BJ (cell line): ENCODE results near the gene H2BK1. TPM values are rescaled to one million over a fixed set of nuclear protein-coding genes. Genes with fewer than 3 reads are reported as not detected.

Source experiments
- CTCF ChIA-PET: fragments of 350-600 bp; formaldehyde crosslinking; extraction: SDS; loops from one replicate; lab custom pipeline; 2021; ENCODE audit warnings: antibody characterized with exemption, inconsistent platforms; lab: Yijun Ruan, JAX
- POLR2A ChIA-PET: fragments of 300-600 bp; sonication (Branson Sonifier 250); formaldehyde crosslinking; extraction: SDS; loops from one replicate; lab custom pipeline; 2021; ENCODE audit warnings: antibody characterized with exemption; lab: Charles Lee
- DNase-seq: peaks from one replicate; pipeline ENCODE4 v3.0.0-alpha.2; 2011; ENCODE audit warnings: low read depth
- H3K27me3 ChIP-seq: 2 replicates; pipeline ENCODE4 v1.6.0; 2011; ENCODE audit warnings: low read length; ENCODE audit not compliant: control insufficient read depth, insufficient read depth
- H3K36me3 ChIP-seq: 2 replicates; pipeline ENCODE4 v1.5.1; 2011; ENCODE audit warnings: low read length; ENCODE audit not compliant: control insufficient read depth, insufficient read depth
- H3K4me3 ChIP-seq: 2 replicates; pipeline ENCODE4 v1.5.1; 2011; ENCODE audit warnings: low read depth, mild to moderate bottlenecking, control low read depth, low read length
- CTCF ChIP-seq: IDR thresholded peaks from 2 replicates; pipeline ENCODE4 v1.5.1; 2011; ENCODE audit warnings: low read depth, mild to moderate bottlenecking, control low read depth, inconsistent platforms, low read length, moderate library complexity; ENCODE audit not compliant: insufficient read depth
- polyA plus RNA-seq: library from polyadenylated mRNA; depleted of rRNA; stranded (reverse); fragments of >200 nt; gene quantifications from 2 replicates; pipeline ENCODE4 v1.2.3, GENCODE V29; 2011

Gene H2BK1
- polyA plus RNA-seq, 1 experiment: not detected

- CTCF ChIA-PET: no interaction called here
- Histone ChIP-seq H3K4me3 (no peak overlapping the region), H3K27me3 (no peaks in the 10 kb centered on the region), H3K36me3 (peaks cover 30% of the 10 kb centered on the region)
- no peak for TF ChIP-seq CTCF
- POLR2A ChIA-PET: no interaction called here
- no peak for DNase-seq
Measured at GRCh38 chr7:151215396-151215795, 5.1 kb upstream of the H2BK1 start.

GRCh38 chr7:151213826-151214225, 3.5 kb upstream of the H2BK1 start:
- peaks cover 25% of the 10 kb centered on the region for H3K36me3 ChIP-seq
- POLR2A ChIA-PET: no interaction called here

GRCh38 chr7:151212626-151213025, 2.3 kb upstream of the H2BK1 start:
- Histone ChIP-seq H3K36me3 (peaks cover 15% of the 10 kb centered on the region), H3K27me3 (no peaks in the 10 kb centered on the region), H3K4me3 (no peak overlapping the region)
- ChIA-PET CTCF (interaction anchor here (1.2 kb wide), 1 partner anchor 9 kb away, joined by 3 read pairs; no protein-coding TSS in a partner anchor), POLR2A (no interaction called here)
- no peak for DNase-seq
- TF ChIP-seq CTCF: no peak

More at GRCh38 chr7:151213826-151214225, 3.5 kb upstream of the H2BK1 start:
- Histone ChIP-seq H3K4me3 (no peak overlapping the region), H3K27me3 (no peaks in the 10 kb centered on the region)
- CTCF ChIA-PET: interaction anchor here (0.5 to 0.6 kb wide), 2 partner anchors 88 to 381 kb away, joined by 3 read pairs; no protein-coding TSS in a partner anchor
- TF ChIP-seq CTCF: no peak
- no peak for DNase-seq

GRCh38 chr7:151211155-151211772, 976 bp upstream of the H2BK1 start:
- ChIA-PET CTCF (interaction anchor here (0.7 kb wide), 1 partner anchor 11 kb away, joined by 3 read pairs; no protein-coding TSS in a partner anchor), POLR2A (no interaction called here)
- DNase-seq: no peak
- no peaks in the 10 kb centered on the region; the same call in 1 of the 2 replicates for H3K27me3 ChIP-seq
- H3K4me3 ChIP-seq: no peak overlapping the region
- peaks cover 13% of the 10 kb centered on the region for H3K36me3 ChIP-seq
- TF ChIP-seq CTCF: no peak

GRCh38 chr7:151209588-151209987, 700 bp downstream of the H2BK1 start:
- peaks cover 3% of the 10 kb centered on the region for H3K36me3 ChIP-seq
- CTCF ChIA-PET: no interaction called here
- DNase-seq: no peak
- TF ChIP-seq CTCF: no peak
- peaks cover 5% of the 10 kb centered on the region; the same call in 1 of the 2 replicates for H3K27me3 ChIP-seq
- H3K4me3 ChIP-seq: no peak overlapping the region
- POLR2A ChIA-PET: no interaction called here
